Calu3 (cell line): ENCODE measurements around the gene SAMD4A. TPM values are rescaled to one million over a fixed set of nuclear protein-coding genes. Genes with fewer than 3 reads are reported as not detected.

Source experiments
- BruUV-seq: library from RNA; stranded (reverse); fragments of 400-500 nt; replicated peaks from 2 replicates; lab custom pipeline; 2021; lab: Mats Ljungman, UMichigan
- CTCF ChIA-PET: fragments of 300-600 bp; sonication (Branson Sonifier 250); formaldehyde crosslinking; loops from one replicate; lab custom pipeline; 2022; ENCODE audit warnings: antibody characterized with exemption; lab: Charles Lee
- DNase-seq: peaks from one replicate; pipeline ENCODE4 v3.0.0; 2022
- H3K27ac Mint-ChIP-seq: one replicate; pipeline ENCODE4 v1.8.0; 2022; ENCODE audit warnings: mixed read lengths; ENCODE audit not compliant: unreplicated experiment
- H3K27me3 Mint-ChIP-seq: one replicate; pipeline ENCODE4 v1.8.0; 2022; ENCODE audit warnings: mixed read lengths; ENCODE audit not compliant: unreplicated experiment
- H3K36me3 Mint-ChIP-seq: one replicate; pipeline ENCODE4 v1.8.0; 2022; ENCODE audit warnings: mild to moderate bottlenecking, moderate library complexity, mixed read lengths; ENCODE audit not compliant: insufficient read depth, unreplicated experiment
- H3K4me1 Mint-ChIP-seq: one replicate; pipeline ENCODE4 v1.8.0; 2022; ENCODE audit warnings: mild to moderate bottlenecking, low read depth, mixed read lengths; ENCODE audit not compliant: unreplicated experiment
- H3K4me3 Mint-ChIP-seq: one replicate; pipeline ENCODE4 v1.8.0; 2022; ENCODE audit warnings: mild to moderate bottlenecking, low read depth, moderate library complexity, mixed read lengths; ENCODE audit not compliant: unreplicated experiment
- H3K9me3 Mint-ChIP-seq: one replicate; pipeline ENCODE4 v1.8.0; 2022; ENCODE audit warnings: low read depth, mixed read lengths; ENCODE audit not compliant: unreplicated experiment
- intact Hi-C: fragments of 100-400 bp; cut with micrococcal nuclease; formaldehyde crosslinking; loops from one replicate; pipeline ENCODE4 v1.10.0; 2022; ENCODE audit not compliant: unreplicated experiment
- total RNA-seq: library from RNA; stranded (reverse); gene quantifications from 2 replicates; pipeline ENCODE4 v1.2.3, GENCODE V29; 2022
- TF ChIP-seq, protein P1 (sequence below): fragments of 200-600 bp; IDR thresholded peaks from one replicate; pipeline ENCODE4 v1.8.0; 2022; ENCODE audit warnings: antibody characterized with exemption; ENCODE audit not compliant: unreplicated experiment

Gene SAMD4A
- total RNA-seq, 1 experiment from 2014 or later: 14.4 TPM

DNA sequence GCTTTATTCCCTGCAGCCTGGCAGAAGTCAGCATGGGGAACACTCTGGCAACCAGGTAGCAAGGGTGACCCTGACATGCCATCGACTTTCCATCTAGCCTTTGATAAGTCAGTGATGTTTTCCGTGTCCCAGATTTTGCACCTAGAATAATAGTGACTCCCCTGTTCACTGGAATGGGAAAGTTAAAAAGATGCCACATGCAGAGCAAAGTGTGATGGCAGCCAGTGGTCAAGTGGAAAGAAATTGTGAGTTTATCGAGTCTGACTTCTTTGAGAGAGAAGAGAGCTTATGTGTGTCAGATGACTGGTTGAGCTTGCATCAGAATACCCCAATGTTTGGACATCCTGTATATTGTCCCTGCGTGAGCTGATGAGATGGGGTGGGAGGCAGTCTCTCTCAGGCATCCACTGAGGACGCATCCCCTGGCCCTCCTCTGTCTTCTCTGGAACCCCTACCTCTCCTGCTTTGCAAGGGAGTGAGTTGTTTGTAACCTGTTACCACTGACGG lies 187.2 kb downstream of the SAMD4A start:
- no peak for DNase-seq
- TF ChIP-seq, protein P1, sequence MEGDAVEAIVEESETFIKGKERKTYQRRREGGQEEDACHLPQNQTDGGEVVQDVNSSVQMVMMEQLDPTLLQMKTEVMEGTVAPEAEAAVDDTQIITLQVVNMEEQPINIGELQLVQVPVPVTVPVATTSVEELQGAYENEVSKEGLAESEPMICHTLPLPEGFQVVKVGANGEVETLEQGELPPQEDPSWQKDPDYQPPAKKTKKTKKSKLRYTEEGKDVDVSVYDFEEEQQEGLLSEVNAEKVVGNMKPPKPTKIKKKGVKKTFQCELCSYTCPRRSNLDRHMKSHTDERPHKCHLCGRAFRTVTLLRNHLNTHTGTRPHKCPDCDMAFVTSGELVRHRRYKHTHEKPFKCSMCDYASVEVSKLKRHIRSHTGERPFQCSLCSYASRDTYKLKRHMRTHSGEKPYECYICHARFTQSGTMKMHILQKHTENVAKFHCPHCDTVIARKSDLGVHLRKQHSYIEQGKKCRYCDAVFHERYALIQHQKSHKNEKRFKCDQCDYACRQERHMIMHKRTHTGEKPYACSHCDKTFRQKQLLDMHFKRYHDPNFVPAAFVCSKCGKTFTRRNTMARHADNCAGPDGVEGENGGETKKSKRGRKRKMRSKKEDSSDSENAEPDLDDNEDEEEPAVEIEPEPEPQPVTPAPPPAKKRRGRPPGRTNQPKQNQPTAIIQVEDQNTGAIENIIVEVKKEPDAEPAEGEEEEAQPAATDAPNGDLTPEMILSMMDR: no peak
- Mint-ChIP-seq H3K9me3 (no peaks in the 10 kb centered on the region), H3K27ac (no peak overlapping the region), H3K36me3 (no peaks in the 10 kb centered on the region), H3K4me3 (no peak overlapping the region), H3K4me1 (no peaks in the 10 kb centered on the region), H3K27me3 (no peaks in the 10 kb centered on the region)
- BruUV-seq: no TSS peak
- CTCF ChIA-PET: no interaction called here
- intact Hi-C loops: no loop called here

- Mint-ChIP-seq H3K4me1 (no peaks in the 10 kb centered on the region), H3K4me3 (no peak overlapping the region), H3K27me3 (no peaks in the 10 kb centered on the region), H3K27ac (no peak overlapping the region), H3K36me3 (no peaks in the 10 kb centered on the region), H3K9me3 (no peaks in the 10 kb centered on the region)
- no TSS peak for BruUV-seq
- intact Hi-C loops: no loop called here
- DNase-seq: no peak
- TF ChIP-seq, protein P1: no peak
- CTCF ChIA-PET: no interaction called here
Measured at GRCh38 chr14:54754623-54755386, 187.9 kb downstream of the SAMD4A start.

GRCh38 chr14:54756656-54757392 lies 189.9 kb downstream of the SAMD4A start:
- no peak overlapping the region for H3K4me3 Mint-ChIP-seq
- DNase-seq: no peak
- CTCF ChIA-PET: interaction anchor here (1.1 kb wide), 1 partner anchor 10 kb away, joined by 3 read pairs; no protein-coding TSS in a partner anchor
- no peaks in the 10 kb centered on the region for H3K9me3 Mint-ChIP-seq
- no peaks in the 10 kb centered on the region for H3K36me3 Mint-ChIP-seq
- intact Hi-C loops: no loop called here
- BruUV-seq: no TSS peak
- no peaks in the 10 kb centered on the region for H3K27me3 Mint-ChIP-seq
- H3K4me1 Mint-ChIP-seq: no peaks in the 10 kb centered on the region
- H3K27ac Mint-ChIP-seq: no peak overlapping the region
- TF ChIP-seq, protein P1: no peak

- BruUV-seq: no TSS peak
- H3K9me3 Mint-ChIP-seq: no peaks in the 10 kb centered on the region
- no peak overlapping the region for H3K4me3 Mint-ChIP-seq
- H3K4me1 Mint-ChIP-seq: no peaks in the 10 kb centered on the region
- TF ChIP-seq, protein P1: no peak
- no peaks in the 10 kb centered on the region for H3K36me3 Mint-ChIP-seq
- CTCF ChIA-PET: no interaction called here
- H3K27me3 Mint-ChIP-seq: no peaks in the 10 kb centered on the region
- intact Hi-C loops: no loop called here
- no peak for DNase-seq
- no peak overlapping the region for H3K27ac Mint-ChIP-seq
Measured at GRCh38 chr14:54758041-54758440, 191.1 kb downstream of the SAMD4A start.
